ENCODE measurements around the gene ATP1A4. TPM values are rescaled to one million over a fixed set of nuclear protein-coding genes. Genes with fewer than 3 reads are reported as not detected.

ATP1A4 gene
- total RNA-seq, 1 experiment from 2014 or later: not detected

DNA sequence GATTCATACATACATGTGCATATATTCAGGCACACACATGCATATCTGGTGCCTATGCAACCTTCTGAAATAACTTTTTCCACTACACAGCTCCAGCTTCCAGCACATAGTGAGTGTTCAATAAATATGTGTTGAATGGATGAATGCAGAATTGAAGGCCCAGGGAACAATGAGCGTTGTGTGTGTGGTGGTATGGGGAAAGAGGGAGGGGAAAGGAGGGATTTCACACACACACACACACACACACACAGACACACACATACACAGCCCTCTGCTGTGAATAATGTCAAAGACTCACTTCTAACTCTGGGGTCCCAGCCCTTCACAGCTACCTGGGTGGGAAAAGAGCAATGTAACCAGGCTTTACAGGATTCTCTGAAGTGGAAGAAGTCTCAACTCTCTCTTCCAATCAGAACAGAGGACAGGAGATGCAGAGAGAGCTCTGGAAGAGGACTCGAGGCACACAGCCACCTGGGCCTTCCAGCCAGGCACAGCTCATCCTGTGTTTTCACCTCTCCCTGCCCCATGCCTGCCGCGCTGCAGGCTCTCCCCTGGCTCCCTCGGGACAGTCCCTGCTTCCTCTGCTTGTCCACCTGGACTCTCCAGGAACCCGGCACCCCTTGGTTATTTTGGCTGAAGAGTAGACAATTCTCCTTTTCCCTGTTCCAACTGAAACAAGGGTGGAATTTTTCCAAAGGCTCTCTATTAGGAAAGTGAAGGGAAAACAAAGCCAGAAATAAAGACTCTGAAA, 47.6 kb upstream of the ATP1A4 start:
- in situ Hi-C loops (cut with HindIII; ENCODE audit: low pct_unique_long_range_greater_than_20kb, low sequenced_read_pairs): no loop called here
- intact Hi-C loops (cut with micrococcal nuclease; ENCODE audit: unreplicated experiment): loop anchor here (10.0 kb wide), 1 partner anchor 91 kb away; the partner anchor contains the start of gene CASQ1
- CTCF ChIA-PET: interaction anchor here (0.8 to 1.2 kb wide), 2 partner anchors 116 to 273 kb away, joined by 3 to 5 read pairs; no protein-coding TSS in a partner anchor

DNA sequence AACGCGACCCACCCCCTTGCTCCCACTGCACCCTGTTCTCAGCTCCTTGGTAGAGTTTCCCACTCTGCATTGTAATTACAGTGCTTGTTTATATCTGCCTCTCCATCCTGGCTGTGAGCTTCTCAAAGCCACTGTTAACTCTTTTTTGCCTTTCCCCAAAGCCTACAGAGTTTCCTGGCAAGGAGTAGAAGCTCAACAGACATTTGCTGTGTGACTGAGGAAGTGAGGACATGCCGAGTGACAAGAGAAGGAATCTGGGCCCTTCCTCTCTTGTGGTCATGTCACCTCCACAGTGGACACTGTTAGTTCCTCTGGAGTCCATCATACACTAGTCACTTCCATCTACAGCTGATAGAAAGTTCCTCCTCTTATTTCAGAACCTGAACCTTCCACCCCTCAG, 46.9 kb upstream of the ATP1A4 start:
- DNase-seq (ENCODE audit: low read depth, low spot score): no peak
- POLR2A ChIA-PET: interaction anchor here (0.6 kb wide), 1 partner anchor 170 kb away, joined by 4 read pairs; no protein-coding TSS in a partner anchor
- Histone ChIP-seq H3K27ac (ENCODE audit: low read length) (no peak overlapping the region), H3K4me3 (ENCODE audit: low read depth in 2 of 2, low read length in 2 of 2) (no peak overlapping the region), H3K27me3 (ENCODE audit: control insufficient read depth, insufficient read depth, low read length) (no peaks in the 10 kb centered on the region), H3K36me3 (ENCODE audit: control insufficient read depth, insufficient read depth, low read length) (no peaks in the 10 kb centered on the region), H3K4me1 (ENCODE audit: control insufficient read depth, insufficient read depth, low read length) (no peaks in the 10 kb centered on the region; the same call in none of the 2 replicates), H3K9me3 (ENCODE audit: control insufficient read depth, insufficient read depth, low read depth, low read length) (no peaks in the 10 kb centered on the region)
- intact Hi-C loops (cut with micrococcal nuclease; ENCODE audit: unreplicated experiment) (loop anchor here (10.0 kb wide), 1 partner anchor 90 kb away; the partner anchor contains the start of gene CASQ1), in situ Hi-C loops (cut with HindIII; ENCODE audit: low pct_unique_long_range_greater_than_20kb, low sequenced_read_pairs) (no loop called here)
- BruUV-seq (replicated peaks): no TSS peak
- TF ChIP-seq SIN3A (IDR thresholded peaks at IDR 0.05; ENCODE audit: borderline replicate concordance, insufficient read depth, low read depth, low read length) (no peak), TCF7L2 (IDR thresholded peaks at IDR 0.05; ENCODE audit: low read depth, low read length) (no peak), POLR2AphosphoS5 (IDR thresholded peaks at IDR 0.05; ENCODE audit: low read depth, low read length) (no peak)
- TF ChIP-seq, protein P1, sequence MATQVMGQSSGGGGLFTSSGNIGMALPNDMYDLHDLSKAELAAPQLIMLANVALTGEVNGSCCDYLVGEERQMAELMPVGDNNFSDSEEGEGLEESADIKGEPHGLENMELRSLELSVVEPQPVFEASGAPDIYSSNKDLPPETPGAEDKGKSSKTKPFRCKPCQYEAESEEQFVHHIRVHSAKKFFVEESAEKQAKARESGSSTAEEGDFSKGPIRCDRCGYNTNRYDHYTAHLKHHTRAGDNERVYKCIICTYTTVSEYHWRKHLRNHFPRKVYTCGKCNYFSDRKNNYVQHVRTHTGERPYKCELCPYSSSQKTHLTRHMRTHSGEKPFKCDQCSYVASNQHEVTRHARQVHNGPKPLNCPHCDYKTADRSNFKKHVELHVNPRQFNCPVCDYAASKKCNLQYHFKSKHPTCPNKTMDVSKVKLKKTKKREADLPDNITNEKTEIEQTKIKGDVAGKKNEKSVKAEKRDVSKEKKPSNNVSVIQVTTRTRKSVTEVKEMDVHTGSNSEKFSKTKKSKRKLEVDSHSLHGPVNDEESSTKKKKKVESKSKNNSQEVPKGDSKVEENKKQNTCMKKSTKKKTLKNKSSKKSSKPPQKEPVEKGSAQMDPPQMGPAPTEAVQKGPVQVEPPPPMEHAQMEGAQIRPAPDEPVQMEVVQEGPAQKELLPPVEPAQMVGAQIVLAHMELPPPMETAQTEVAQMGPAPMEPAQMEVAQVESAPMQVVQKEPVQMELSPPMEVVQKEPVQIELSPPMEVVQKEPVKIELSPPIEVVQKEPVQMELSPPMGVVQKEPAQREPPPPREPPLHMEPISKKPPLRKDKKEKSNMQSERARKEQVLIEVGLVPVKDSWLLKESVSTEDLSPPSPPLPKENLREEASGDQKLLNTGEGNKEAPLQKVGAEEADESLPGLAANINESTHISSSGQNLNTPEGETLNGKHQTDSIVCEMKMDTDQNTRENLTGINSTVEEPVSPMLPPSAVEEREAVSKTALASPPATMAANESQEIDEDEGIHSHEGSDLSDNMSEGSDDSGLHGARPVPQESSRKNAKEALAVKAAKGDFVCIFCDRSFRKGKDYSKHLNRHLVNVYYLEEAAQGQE (IDR thresholded peaks at IDR 0.05; ENCODE audit: insufficient read depth in 1 of 2, low read depth in 2 of 2, low read length in 1 of 2): no peak
- TF ChIP-seq, protein P2, sequence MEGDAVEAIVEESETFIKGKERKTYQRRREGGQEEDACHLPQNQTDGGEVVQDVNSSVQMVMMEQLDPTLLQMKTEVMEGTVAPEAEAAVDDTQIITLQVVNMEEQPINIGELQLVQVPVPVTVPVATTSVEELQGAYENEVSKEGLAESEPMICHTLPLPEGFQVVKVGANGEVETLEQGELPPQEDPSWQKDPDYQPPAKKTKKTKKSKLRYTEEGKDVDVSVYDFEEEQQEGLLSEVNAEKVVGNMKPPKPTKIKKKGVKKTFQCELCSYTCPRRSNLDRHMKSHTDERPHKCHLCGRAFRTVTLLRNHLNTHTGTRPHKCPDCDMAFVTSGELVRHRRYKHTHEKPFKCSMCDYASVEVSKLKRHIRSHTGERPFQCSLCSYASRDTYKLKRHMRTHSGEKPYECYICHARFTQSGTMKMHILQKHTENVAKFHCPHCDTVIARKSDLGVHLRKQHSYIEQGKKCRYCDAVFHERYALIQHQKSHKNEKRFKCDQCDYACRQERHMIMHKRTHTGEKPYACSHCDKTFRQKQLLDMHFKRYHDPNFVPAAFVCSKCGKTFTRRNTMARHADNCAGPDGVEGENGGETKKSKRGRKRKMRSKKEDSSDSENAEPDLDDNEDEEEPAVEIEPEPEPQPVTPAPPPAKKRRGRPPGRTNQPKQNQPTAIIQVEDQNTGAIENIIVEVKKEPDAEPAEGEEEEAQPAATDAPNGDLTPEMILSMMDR (IDR thresholded peaks at IDR 0.05): no peak
- CTCF ChIA-PET: interaction anchor here (0.8 kb wide), 1 partner anchor 115 kb away, joined by 3 read pairs; no protein-coding TSS in a partner anchor
- ATAC-seq: no peak

More for the DNA sequence above, 47.6 kb upstream of the ATP1A4 start:
- ATAC-seq: no peak
- Histone ChIP-seq H3K9me3 (ENCODE audit: control insufficient read depth, insufficient read depth, low read depth, low read length) (no peaks in the 10 kb centered on the region), H3K4me3 (ENCODE audit: low read depth in 2 of 2, low read length in 2 of 2) (no peak overlapping the region), H3K27ac (ENCODE audit: low read length) (no peak overlapping the region), H3K4me1 (ENCODE audit: control insufficient read depth, insufficient read depth, low read length) (no peaks in the 10 kb centered on the region; the same call in none of the 2 replicates), H3K36me3 (ENCODE audit: control insufficient read depth, insufficient read depth, low read length) (no peaks in the 10 kb centered on the region), H3K27me3 (ENCODE audit: control insufficient read depth, insufficient read depth, low read length) (no peaks in the 10 kb centered on the region)
- DNase-seq (ENCODE audit: low read depth, low spot score): no peak
- no peak for TF ChIP-seq SIN3A (IDR thresholded peaks at IDR 0.05; ENCODE audit: borderline replicate concordance, insufficient read depth, low read depth, low read length)
- TF ChIP-seq, protein P2 (IDR thresholded peaks at IDR 0.05): no peak
- no peak for TF ChIP-seq TCF7L2 (IDR thresholded peaks at IDR 0.05; ENCODE audit: low read depth, low read length)
- TF ChIP-seq, protein P1 (IDR thresholded peaks at IDR 0.05; ENCODE audit: insufficient read depth in 1 of 2, low read depth in 2 of 2, low read length in 1 of 2): no peak
- no peak for TF ChIP-seq POLR2AphosphoS5 (IDR thresholded peaks at IDR 0.05; ENCODE audit: low read depth, low read length)
- POLR2A ChIA-PET: interaction anchor here (0.5 kb wide), 1 partner anchor 182 kb away, joined by 3 read pairs; no protein-coding TSS in a partner anchor
- no TSS peak for BruUV-seq (replicated peaks)

Measured in Panc1 (cell line).